Right lobe of liver (tissue), 6 donors: Measurements from ENCODE around the gene SBF2. TPM values are rescaled to one million over a fixed set of nuclear protein-coding genes. Genes with fewer than 3 reads are reported as not detected.

Experiments used
- ATAC-seq, 4 donors: fragments of 200-7000 bp; cut with Tn5 transposase; one replicate each; pipeline ENCODE4 v1.9.1; 2020; ENCODE audit warnings: mild to moderate bottlenecking in 4 of 4, moderate library complexity in 4 of 4
- DNase-seq, 3 donors: peaks; one replicate each; pipeline ENCODE4 v3.0.0-alpha.2; 2020
- H3K27ac ChIP-seq, 3 donors: fragments of 200-600 bp; one replicate each; pipeline ENCODE4 v1.8.0; 2022
- H3K27me3 ChIP-seq, 2 donors: fragments of 200-600 bp; one replicate each; pipeline ENCODE4 v1.8.0; 2022
- H3K36me3 ChIP-seq, 4 donors: fragments of 200-600 bp; sonication (generic) in 1 of 4; one replicate each; pipeline versions ENCODE4 v1.5.1 to v1.8.0; 2017 to 2022; ENCODE audit warnings: control low read depth in 1 of 4
- H3K4me1 ChIP-seq, 4 donors: fragments of 200-600 bp; sonication (generic) in 1 of 4; one replicate each; pipeline versions ENCODE4 v1.5.1 to v1.8.0; 2017 to 2022; ENCODE audit warnings: control low read depth in 1 of 4
- H3K4me3 ChIP-seq, 3 donors: fragments of 200-600 bp; one replicate each; pipeline ENCODE4 v1.8.0; 2022
- H3K9me3 ChIP-seq, 4 donors: fragments of 200-600 bp; sonication (generic) in 1 of 4; one replicate each; pipeline versions ENCODE4 v1.5.1 to v1.8.0; 2017 to 2022; ENCODE audit warnings: control low read depth in 1 of 4
- CTCF ChIP-seq, 4 donors: fragments of 200-600 bp in 3 of 4; fragments of 450-650 bp in 1 of 4; IDR thresholded peaks; one replicate each; pipeline versions ENCODE4 v1.5.1 to v1.8.0; 2016 to 2022; ENCODE audit warnings: antibody characterized with exemption in 4 of 4, mild to moderate bottlenecking in 2 of 4
- POLR2A ChIP-seq: fragments of 450-650 bp; IDR thresholded peaks from one replicate; pipeline ENCODE4 v1.6.1; 2017; ENCODE audit warnings: antibody characterized with exemption, mild to moderate bottlenecking
- WGBS: methylation state at CpG from one replicate; pipeline ENCODE4 v1.1.6; 2018; ENCODE audit warnings: low coverage, low lambda C conversion rate; ENCODE audit not compliant: insufficient coverage; ENCODE audit errors: missing lambda C conversion rate; 5-methylcytosine and 5-hydroxymethylcytosine counted together
- intact Hi-C, 2 donors: fragments of 100-400 bp; cut with DNase I; formaldehyde crosslinking; loops; one replicate each; pipeline versions ENCODE4 v1.11.2 to v1.14.1; 2022
- total RNA-seq, 6 experiments: library from RNA; depleted of rRNA in 2 of 6; stranded (reverse); fragments of >200 nt in 2 of 6; fragmentation: NEBNext Ultra II Directional in 3 of 6; extraction: Animal tissue kit (Norgen Biotek cat#: 25700) in 3 of 6; gene quantifications; one replicate each; pipeline versions ENCODE4 v1.1.0 to v1.2.4, GENCODE V29; 2016 to 2023
- donor health status: DM: no; HTN: yes; CAD: no.
- donor health status: DM: no; HTN: no; CAD: no.
- donor health status: DM: no; HTN: no; CAD: no.
- donor health status: DM: no; HTN: yes; CAD: no.
- donor health status: DM: no; HTN: yes; CAD: no.

SBF2 gene
- total RNA-seq, 6 experiments from 2014 or later = 13.7 to 28.4 (median 21.3) TPM

GRCh38 chr11:10116588-10116987 is 177.4 kb downstream of the SBF2 start:
- no peak for ATAC-seq
- H3K27ac ChIP-seq = no peak overlapping the region

DNA sequence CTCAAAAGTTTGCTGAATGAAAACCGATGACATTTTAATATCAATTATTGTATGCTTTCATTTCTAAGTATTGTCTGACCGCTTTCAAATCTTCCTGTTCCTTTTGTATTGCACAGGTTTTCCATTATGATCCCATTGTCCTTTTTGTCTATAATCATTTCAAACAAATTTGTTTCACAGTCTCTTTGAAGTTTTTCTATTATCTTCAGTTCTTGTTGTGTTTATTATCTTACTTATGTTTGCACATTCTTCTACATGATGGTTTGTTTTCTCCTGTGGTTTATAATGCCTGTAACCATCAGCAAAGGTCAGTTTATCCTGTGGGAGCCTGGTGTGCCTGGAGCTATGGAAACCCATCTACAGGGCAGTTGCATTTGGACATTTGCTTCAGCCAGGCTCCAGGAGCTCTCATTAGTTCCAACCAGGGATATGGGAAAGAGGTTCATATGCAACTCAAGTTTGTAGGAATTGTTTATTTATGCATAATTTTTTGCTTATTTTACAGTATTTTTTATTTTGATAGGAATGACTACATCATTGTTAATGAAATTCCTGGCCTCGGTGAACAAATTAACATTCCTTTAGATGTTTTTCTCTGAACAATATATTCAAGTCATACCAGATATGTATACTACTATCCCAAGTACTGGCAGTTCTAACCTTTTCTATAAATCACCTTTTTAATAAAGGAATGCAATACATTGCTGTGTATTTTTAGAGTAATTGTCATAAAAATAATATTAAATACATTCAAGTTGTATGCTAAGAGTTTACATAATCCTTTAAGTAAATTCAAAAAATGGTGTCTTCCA is 179.2 kb downstream of the SBF2 start:
- Histone ChIP-seq H3K27me3 (no peaks in the 10 kb centered on the region), H3K4me1 (peaks cover 0 to 5% (median 0%) of the 10 kb centered on the region in 4 donors), H3K4me3 (no peak overlapping the region), H3K36me3 (no peaks in the 10 kb centered on the region), H3K27ac (no peak overlapping the region), H3K9me3 (no peaks in the 10 kb centered on the region)
- WGBS = 88% methylated on average over 3 of the region's 3 CpGs
- ATAC-seq (no peak), DNase-seq (no peak)
- intact Hi-C loops = no loop called here
- no peak for TF ChIP-seq POLR2A
- no peak for TF ChIP-seq CTCF (IDR thresholded peaks at IDR 0.05)

More at GRCh38 chr11:10116588-10116987, 177.4 kb downstream of the SBF2 start:
- intact Hi-C loops = no loop called here
- no peak for DNase-seq
- 63% methylated on average over 1 of the region's 1 CpG for WGBS
- TF ChIP-seq CTCF (IDR thresholded peaks at IDR 0.05) (no peak), POLR2A (no peak)
- no peaks in the 10 kb centered on the region for H3K27me3 ChIP-seq
- no peaks in the 10 kb centered on the region for H3K36me3 ChIP-seq
- peaks cover 0 to 5% (median 0%) of the 10 kb centered on the region in 4 donors for H3K4me1 ChIP-seq
- H3K4me3 ChIP-seq = no peak overlapping the region
- no peaks in the 10 kb centered on the region for H3K9me3 ChIP-seq

- TF ChIP-seq POLR2A (no peak), CTCF (IDR thresholded peaks at IDR 0.05) (no peak)
- no peaks in the 10 kb centered on the region for H3K9me3 ChIP-seq
- no peaks in the 10 kb centered on the region for H3K27me3 ChIP-seq
- no peaks in the 10 kb centered on the region for H3K36me3 ChIP-seq
- DNase-seq (no peak), ATAC-seq (no peak)
- H3K4me1 ChIP-seq = peaks cover 0 to 4% (median 0%) of the 10 kb centered on the region in 4 donors
- H3K4me3 ChIP-seq = no peak overlapping the region
- H3K27ac ChIP-seq = no peak overlapping the region
- intact Hi-C loops = no loop called here
These were observed 180.2 kb downstream of the SBF2 start for GRCh38 chr11:10113852-10114251.

DNA sequence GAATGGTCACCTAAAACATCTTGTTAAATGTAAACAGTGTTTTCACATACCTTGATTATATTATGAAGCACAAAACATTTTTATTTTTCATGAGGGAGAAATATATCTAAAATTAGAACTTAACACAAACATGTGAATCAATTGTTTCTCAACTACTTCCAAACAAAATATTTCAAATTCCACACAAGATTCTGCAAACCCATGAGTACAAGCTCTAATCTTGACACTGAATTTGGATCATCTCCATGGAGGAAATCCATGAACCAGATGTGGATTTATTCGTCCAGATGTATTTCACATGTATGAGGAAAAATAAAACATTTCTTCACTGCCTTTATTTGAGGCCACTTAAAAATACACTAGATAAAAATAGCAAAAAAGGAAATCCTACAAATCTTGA is 184.2 kb downstream of the SBF2 start:
- Histone ChIP-seq H3K9me3 (no peaks in the 10 kb centered on the region), H3K27ac (no peak overlapping the region), H3K4me1 (no peaks in the 10 kb centered on the region), H3K27me3 (no peaks in the 10 kb centered on the region), H3K36me3 (no peaks in the 10 kb centered on the region), H3K4me3 (no peak overlapping the region)
- intact Hi-C loops = no loop called here
- 21% methylated on average over 1 of the region's 1 CpG for WGBS
- no peak for DNase-seq
- peak in 1 of 4 donors; percentile 29 for ATAC-seq
- TF ChIP-seq CTCF (IDR thresholded peaks at IDR 0.05) (no peak), POLR2A (no peak)
